Neuronal stem cell (in vitro differentiated cells): Measurements from ENCODE around the gene FRMPD4.
"Not testable (repeated sequence)": the region's sequence is repeated elsewhere in the genome, so short reads cannot be mapped to it uniquely, and the experiment has no call there.

Experiments used
- DNase-seq: peaks from one replicate; pipeline ENCODE4 v3.0.0-alpha.2; 2013; ENCODE audit warnings: low spot score
- H2AFZ ChIP-seq: one replicate; pipeline ENCODE4 v1.6.1; 2013; ENCODE audit warnings: mild to moderate bottlenecking, low read length, inconsistent platforms
- H2AK5ac ChIP-seq: 2 replicates; pipeline ENCODE4 v1.6.1; 2013; ENCODE audit warnings: low read depth, mild to moderate bottlenecking, inconsistent platforms, low read length, moderate library complexity, mixed read lengths
- H2BK120ac ChIP-seq: 2 replicates; pipeline ENCODE4 v1.6.1; 2013; ENCODE audit warnings: low read depth, mild to moderate bottlenecking, inconsistent platforms, low read length, moderate library complexity, mixed read lengths
- H2BK12ac ChIP-seq: one replicate; pipeline ENCODE4 v1.6.1; 2013; ENCODE audit warnings: low read length, inconsistent platforms
- H2BK15ac ChIP-seq: 2 replicates; pipeline ENCODE4 v1.6.1; 2013; ENCODE audit warnings: mild to moderate bottlenecking, low read length, inconsistent platforms, mixed read lengths
- H2BK5ac ChIP-seq: one replicate; pipeline ENCODE4 v1.6.1; 2013; ENCODE audit warnings: inconsistent platforms, mild to moderate bottlenecking, low read length, moderate library complexity
- H3K14ac ChIP-seq: one replicate; pipeline ENCODE4 v1.6.1; 2013; ENCODE audit warnings: low read length, inconsistent platforms
- H3K18ac ChIP-seq: 2 replicates; pipeline ENCODE4 v1.6.1; 2013; ENCODE audit warnings: low read length, inconsistent platforms
- H3K23ac ChIP-seq: 2 replicates; pipeline ENCODE4 v1.6.1; 2013; ENCODE audit warnings: low read depth, mild to moderate bottlenecking, mixed read lengths, low read length, inconsistent platforms; ENCODE audit not compliant: poor library complexity
- H3K27ac ChIP-seq: replicated peaks from 3 replicates; pipeline ENCODE4 v1.5.1; 2013; ENCODE audit warnings: low read length, inconsistent platforms
- H3K27me3 ChIP-seq, 3 experiments: 2 replicates each; pipeline ENCODE4 v1.6.1; 2013; ENCODE audit warnings: low read length in 3 of 3, mild to moderate bottlenecking in 2 of 3, inconsistent platforms in 1 of 3, low read depth in 1 of 3, mixed read lengths in 1 of 3, moderate library complexity in 1 of 3; ENCODE audit not compliant: control insufficient read depth in 3 of 3, insufficient read depth in 3 of 3
- H3K36me3 ChIP-seq, 2 donors: replicated peaks in 1 of 2; 2 replicates each; pipeline ENCODE4 v1.6.1; 2013; ENCODE audit warnings: low read length in 2 of 2; ENCODE audit not compliant: control insufficient read depth in 2 of 2, insufficient read depth in 2 of 2
- H3K4ac ChIP-seq: 2 replicates; pipeline ENCODE4 v1.6.1; 2013; ENCODE audit warnings: inconsistent platforms, mild to moderate bottlenecking, low read length, moderate library complexity
- H3K4me1 ChIP-seq, 2 donors: 1 replicate in 1 of 2; 2 replicates in 1 of 2; pipeline ENCODE4 v1.6.1; 2013; ENCODE audit warnings: low read length in 2 of 2, low read depth in 1 of 2; ENCODE audit not compliant: control insufficient read depth in 2 of 2, insufficient read depth in 1 of 2
- H3K4me2 ChIP-seq: one replicate; pipeline ENCODE4 v1.6.1; 2013; ENCODE audit warnings: mild to moderate bottlenecking, low read length, inconsistent platforms; ENCODE audit not compliant: insufficient read depth, poor library complexity, severe bottlenecking
- H3K4me3 ChIP-seq, 2 donors: 2 replicates each; pipeline ENCODE4 v1.5.1; 2013; ENCODE audit warnings: low read length in 2 of 2, mild to moderate bottlenecking in 2 of 2, inconsistent platforms in 1 of 2, moderate library complexity in 1 of 2
- H3K79me1 ChIP-seq: one replicate; pipeline ENCODE4 v1.6.1; 2013; ENCODE audit warnings: low read depth, mild to moderate bottlenecking, inconsistent platforms, low read length, moderate library complexity
- H3K9ac ChIP-seq: one replicate; pipeline ENCODE4 v1.6.1; 2013; ENCODE audit warnings: mild to moderate bottlenecking, low read depth, low read length, inconsistent platforms; ENCODE audit not compliant: poor library complexity
- H3K9me3 ChIP-seq, 2 donors: replicated peaks in 1 of 2; 2 replicates each; pipeline versions ENCODE3 to v1.6.1; 2013; ENCODE audit warnings: low read length in 2 of 2, mild to moderate bottlenecking in 2 of 2, inconsistent platforms in 1 of 2, low read depth in 1 of 2, mixed read lengths in 1 of 2, moderate library complexity in 1 of 2; ENCODE audit not compliant: control insufficient read depth in 2 of 2, insufficient read depth in 1 of 2
- H4K8ac ChIP-seq: one replicate; pipeline ENCODE4 v1.6.1; 2013; ENCODE audit warnings: low read depth, mild to moderate bottlenecking, inconsistent platforms, low read length, moderate library complexity
- H4K91ac ChIP-seq: one replicate; pipeline ENCODE4 v1.6.1; 2013; ENCODE audit warnings: low read length, low read depth, mild to moderate bottlenecking, inconsistent platforms; ENCODE audit not compliant: poor library complexity
- WGBS, 2 donors: extraction: QIAGEN DNeasy Blood & Tissue Kit; methylation state at CpG; one replicate each; pipeline ENCODE4 v1.1.7; 2013; ENCODE audit warnings: missing lambda C conversion rate in 2 of 2, mixed read lengths in 1 of 2; ENCODE audit not compliant: insufficient read length in 2 of 2, insufficient replicate concordance in 1 of 2; ENCODE audit errors: extremely low coverage in 2 of 2; 5-methylcytosine and 5-hydroxymethylcytosine counted together

Gene FRMPD4

GRCh38 chrX:12526306-12526705 is 388.0 kb downstream of the FRMPD4 start:
- Histone ChIP-seq H3K18ac (no peak overlapping the region), H3K4me3 (no peak overlapping the region), H3K4me1 (no peaks in the 10 kb centered on the region), H3K4ac (no peak overlapping the region), H4K8ac (no peak overlapping the region), H2BK12ac (no peak overlapping the region), H2BK15ac (no peak overlapping the region), H2BK120ac (no peak overlapping the region), H3K27me3 (peaks cover 0 to 4% (median 0%) of the 10 kb centered on the region in 3 experiments), H3K23ac (no peak overlapping the region), H2AK5ac (no peak overlapping the region), H3K4me2 (no peak overlapping the region), H2AFZ (no peak overlapping the region), H3K79me1 (no peaks in the 10 kb centered on the region), H2BK5ac (no peak overlapping the region), H3K27ac (no peak overlapping the region), H3K36me3 (no peaks in the 10 kb centered on the region), H3K14ac (no peak overlapping the region), H4K91ac (no peak overlapping the region), H3K9ac (no peak overlapping the region), H3K9me3 (no peaks in the 10 kb centered on the region)
- no peak for DNase-seq
- WGBS, 2 donors: no CpG with 5 or more reads among the region's 5 CpGs

- H3K27me3 ChIP-seq, H3K27ac ChIP-seq, H3K79me1 ChIP-seq, DNase-seq, H3K14ac ChIP-seq, H4K91ac ChIP-seq, H3K23ac ChIP-seq, H2BK5ac ChIP-seq, H3K9me3 ChIP-seq, H2AK5ac ChIP-seq, H3K9ac ChIP-seq, H3K18ac ChIP-seq, H2BK15ac ChIP-seq, H2BK12ac ChIP-seq, H3K4ac ChIP-seq, H4K8ac ChIP-seq, H3K4me2 ChIP-seq, H2BK120ac ChIP-seq, H3K4me1 ChIP-seq, H3K4me3 ChIP-seq, H3K36me3 ChIP-seq: not testable (repeated sequence)
- peak overlapping the region; percentile 40 for H2AFZ ChIP-seq
- no CpG with 5 or more reads among the region's 11 CpGs for WGBS, 2 donors
Measured at GRCh38 chrX:12538096-12538495, 399.8 kb downstream of the FRMPD4 start.

- H3K23ac ChIP-seq, H3K4ac ChIP-seq, H2BK12ac ChIP-seq, H2BK15ac ChIP-seq, H3K36me3 ChIP-seq, H3K4me3 ChIP-seq, H3K4me1 ChIP-seq, H3K9ac ChIP-seq, H3K4me2 ChIP-seq, H3K79me1 ChIP-seq, DNase-seq, H4K91ac ChIP-seq, H3K18ac ChIP-seq, H4K8ac ChIP-seq, H2BK120ac ChIP-seq, H3K14ac ChIP-seq, H3K27me3 ChIP-seq, H3K9me3 ChIP-seq, H2AK5ac ChIP-seq, H3K27ac ChIP-seq, H2BK5ac ChIP-seq, H2AFZ ChIP-seq: not testable (repeated sequence)
- no CpG with 5 or more reads among the region's 3 CpGs for WGBS, 2 donors
Measured at GRCh38 chrX:12542251-12542650, 404.0 kb downstream of the FRMPD4 start.

GRCh38 chrX:12548341-12548740 is 410.1 kb downstream of the FRMPD4 start:
- no peak for DNase-seq
- no peaks in the 10 kb centered on the region for H3K4me1 ChIP-seq
- no peak overlapping the region for H2BK15ac ChIP-seq
- H3K36me3 ChIP-seq: no peaks in the 10 kb centered on the region
- H3K23ac ChIP-seq: no peak overlapping the region
- H3K9ac ChIP-seq: no peak overlapping the region
- H4K91ac ChIP-seq: no peak overlapping the region
- H4K8ac ChIP-seq: no peak overlapping the region
- no peak overlapping the region for H2AK5ac ChIP-seq
- no peak overlapping the region for H2BK12ac ChIP-seq
- no peak overlapping the region for H3K14ac ChIP-seq
- no peak overlapping the region for H3K27ac ChIP-seq
- H3K4ac ChIP-seq: no peak overlapping the region
- no peak overlapping the region for H2BK120ac ChIP-seq
- H3K18ac ChIP-seq: no peak overlapping the region
- H3K27me3 ChIP-seq: no peaks in the 10 kb centered on the region
- H3K4me2 ChIP-seq: no peak overlapping the region
- no peaks in the 10 kb centered on the region for H3K79me1 ChIP-seq
- no peak overlapping the region for H2BK5ac ChIP-seq
- H3K4me3 ChIP-seq: no peak overlapping the region
- no CpG with 5 or more reads among the region's 3 CpGs for WGBS, 2 donors
- no peaks in the 10 kb centered on the region for H3K9me3 ChIP-seq
- H2AFZ ChIP-seq: no peak overlapping the region
